ENCODE results near the gene PPP2R3C.
A peak's percentile ranks its signal among the peaks of the same experiment; 100 is the strongest.
"Not testable (repeated sequence)": the region's sequence is repeated elsewhere in the genome, so short reads cannot be mapped to it uniquely, and the experiment has no call there.

Gene PPP2R3C

DNA sequence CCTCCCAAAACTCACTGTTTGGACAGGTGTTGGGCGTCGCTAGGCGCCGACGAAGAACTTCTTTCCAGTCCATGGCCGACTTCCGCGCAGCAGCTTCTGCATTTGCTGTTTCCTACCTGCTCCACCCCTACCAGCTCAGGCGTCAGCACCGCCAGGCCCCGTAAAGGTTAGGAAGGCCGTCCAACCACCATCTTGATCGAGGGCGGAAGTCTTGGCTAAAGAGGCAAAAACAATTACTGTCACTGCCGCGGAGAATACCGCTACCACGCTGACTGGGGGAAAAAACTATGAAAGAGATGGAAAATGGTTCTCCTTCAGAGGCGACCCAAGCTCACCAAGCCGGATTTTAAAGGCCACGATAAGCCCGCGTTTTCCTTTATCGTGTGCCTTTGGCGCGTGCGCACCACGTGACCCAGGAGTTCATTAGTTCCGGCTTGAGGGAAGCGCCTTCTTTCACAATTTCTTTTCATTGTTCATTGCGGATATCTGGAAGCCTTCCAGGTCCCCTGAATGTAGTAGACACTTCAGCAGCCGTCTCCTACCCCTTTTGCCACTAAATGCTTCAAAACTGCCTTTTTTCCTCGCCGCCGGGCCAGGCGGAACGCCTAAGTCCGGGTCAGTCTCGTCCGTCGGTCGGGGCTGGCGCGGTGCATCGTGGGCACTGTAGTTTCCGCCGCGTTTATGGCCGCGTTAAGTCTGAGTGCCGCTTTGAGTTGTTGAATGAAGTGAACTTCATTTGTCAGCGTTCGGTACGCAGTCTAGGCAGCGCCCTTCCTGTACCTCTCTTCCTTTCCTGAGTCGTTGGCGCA lies at the start of gene PPP2R3C, which contains the start of gene PRORP:
PPP2R3C (minus strand) TSS at position 104 of the 809 bp plus-strand sequence; CDS start at position 73, 31 bp downstream.
PRORP (plus strand) TSS at position 666 of the 809 bp plus-strand sequence. CDS start 694 bp downstream, outside the sequence.
- peak; percentile 99 for DNase-seq (ENCODE audit: low spot score)

DNA sequence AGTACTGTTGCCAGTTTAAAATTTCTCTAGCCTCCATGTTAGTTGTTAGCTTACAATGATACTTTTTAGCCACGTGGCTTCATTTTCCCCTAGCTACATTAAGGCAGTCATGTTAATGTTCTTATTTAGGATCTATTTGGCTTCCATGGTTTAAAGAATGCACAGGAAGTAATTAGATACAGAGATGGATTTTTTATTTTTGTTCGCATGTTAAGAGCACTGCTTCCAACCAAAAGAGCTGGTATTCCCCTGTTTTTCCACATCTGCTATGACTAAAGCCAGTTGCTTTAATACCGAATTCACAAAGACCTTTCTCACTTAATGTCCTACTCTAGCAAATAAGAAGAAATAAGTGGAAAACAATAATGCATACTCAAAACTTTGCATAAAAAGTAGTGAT lies 45.7 kb upstream of the PPP2R3C start:
- DNase-seq (ENCODE audit: low spot score) = no peak

DNA sequence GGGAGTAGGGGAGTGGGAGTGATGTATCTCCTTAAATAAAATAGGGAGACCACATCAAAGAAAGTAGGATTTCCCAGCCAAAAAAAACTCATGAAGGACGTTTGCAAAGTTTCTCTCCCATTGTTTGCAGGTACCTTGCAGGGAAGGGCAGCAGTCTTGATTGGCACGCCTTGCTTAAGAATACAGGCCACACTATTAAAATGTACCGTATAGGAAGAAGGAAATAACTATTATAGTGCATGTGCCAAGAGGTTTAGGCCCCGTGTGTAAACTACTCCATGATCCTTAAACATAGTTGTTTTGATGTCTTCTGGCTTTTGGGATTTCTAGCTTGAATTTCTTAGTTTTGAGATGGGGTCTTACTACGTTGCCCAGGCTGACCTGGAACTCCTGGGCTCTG lies 43.1 kb upstream of the PPP2R3C start:
- DNase-seq (ENCODE audit: low spot score) = no peak

DNA sequence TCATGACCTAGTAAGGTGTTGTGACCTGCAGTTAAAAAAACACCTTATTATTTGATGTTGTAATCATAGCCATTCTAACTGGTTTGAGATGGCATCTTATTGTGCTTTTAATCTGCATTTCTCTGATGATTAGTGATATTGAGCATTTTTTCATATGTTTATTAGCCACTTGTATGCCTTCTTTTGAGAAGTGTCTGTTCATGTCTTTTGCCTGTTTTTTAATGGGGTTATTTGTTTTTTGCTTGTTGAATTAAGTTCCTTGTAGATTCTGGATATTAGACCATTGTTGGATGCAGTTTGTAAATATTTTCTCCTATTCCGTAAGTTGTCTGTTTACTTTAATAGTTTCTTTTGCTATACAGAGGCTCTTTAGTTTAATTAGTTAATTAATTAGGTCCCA lies 41.6 kb upstream of the PPP2R3C start:
- no peak for DNase-seq (ENCODE audit: low spot score)

DNA sequence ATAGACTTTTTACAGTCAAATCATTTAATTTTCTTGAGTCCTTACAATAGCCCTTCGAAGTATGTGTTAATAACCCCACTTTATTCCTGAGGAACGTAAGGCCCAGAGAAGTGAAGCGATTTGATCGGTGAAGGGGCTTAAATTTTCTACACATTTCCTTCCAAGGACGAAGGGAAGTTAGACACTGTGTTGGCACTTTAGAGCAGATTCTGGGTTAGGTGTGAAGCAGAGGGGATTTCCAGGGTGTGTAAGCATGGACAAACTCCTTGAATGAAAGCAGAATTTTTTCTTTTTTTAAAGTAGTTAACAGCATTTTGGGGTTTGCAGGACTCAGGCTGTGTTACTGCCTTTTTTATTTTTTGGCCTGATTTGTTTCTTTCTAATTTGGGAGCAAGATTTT lies 39.4 kb upstream of the PPP2R3C start:
- DNase-seq (ENCODE audit: low spot score) = peak; percentile 52

DNA sequence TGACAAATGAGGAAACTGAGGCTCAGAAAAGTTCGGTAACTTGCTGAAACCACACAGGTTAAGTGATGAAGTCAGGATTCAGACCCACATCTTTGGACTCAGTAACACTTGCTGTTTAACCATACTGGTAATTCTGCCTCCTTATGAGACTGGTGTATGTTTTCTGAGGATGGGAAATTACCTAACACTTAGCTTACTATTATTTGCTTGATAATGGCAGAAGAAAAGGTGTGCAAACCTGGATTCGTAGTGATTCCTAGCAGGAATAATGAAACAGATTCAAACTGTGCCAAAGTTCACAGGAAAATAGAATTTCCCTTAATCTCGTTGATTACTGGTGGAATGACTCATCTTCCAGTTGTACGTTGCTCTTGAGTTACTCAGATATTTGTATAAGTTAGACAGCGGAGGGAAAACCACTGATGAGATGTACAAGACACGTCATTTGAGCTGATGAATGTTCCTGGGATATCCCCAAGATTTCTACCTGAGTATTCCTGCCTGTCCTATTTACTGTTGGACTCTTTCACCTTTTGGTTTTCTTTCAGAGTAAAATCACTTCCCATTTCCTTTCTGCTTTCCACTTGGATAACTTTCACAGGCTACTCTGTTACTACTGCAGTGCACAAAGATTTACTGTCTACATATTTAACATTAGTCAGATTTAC lies 38.1 kb upstream of the PPP2R3C start:
- peak; percentile 99 for DNase-seq (ENCODE audit: low spot score)

DNA sequence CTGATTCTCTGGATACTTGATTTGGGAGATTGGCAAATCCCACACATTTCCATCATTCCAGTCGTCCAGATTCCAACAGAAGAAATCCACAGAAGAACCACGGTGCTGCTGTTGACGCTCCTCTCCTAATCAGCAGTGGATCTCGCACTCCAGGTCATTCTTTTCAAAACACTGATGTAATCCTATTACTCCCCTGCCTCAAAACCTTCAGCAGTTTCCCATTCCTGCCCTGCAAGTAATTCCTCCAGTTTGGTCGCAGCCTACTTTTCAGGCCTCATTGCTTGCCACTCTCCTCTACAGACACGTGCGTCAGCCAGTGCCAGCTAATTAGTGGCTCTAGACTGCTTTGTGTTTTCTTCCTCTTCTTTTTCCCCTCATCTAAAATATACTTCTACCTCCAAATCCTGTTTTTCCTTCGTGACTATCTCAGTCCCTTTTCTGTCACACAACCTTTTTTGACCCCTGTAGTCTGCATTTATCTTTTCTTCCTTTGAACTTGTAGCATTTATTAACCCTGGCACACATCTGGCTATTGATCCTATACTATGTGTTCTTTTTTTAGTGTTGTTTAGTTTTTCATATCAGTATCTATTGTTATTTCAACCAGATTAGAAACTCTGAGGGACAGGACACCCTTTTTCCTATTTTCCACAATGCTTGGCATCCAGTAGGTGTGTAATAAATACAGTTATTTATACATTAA lies 37.3 kb upstream of the PPP2R3C start:
- DNase-seq (ENCODE audit: low spot score) = peak; percentile 71

DNA sequence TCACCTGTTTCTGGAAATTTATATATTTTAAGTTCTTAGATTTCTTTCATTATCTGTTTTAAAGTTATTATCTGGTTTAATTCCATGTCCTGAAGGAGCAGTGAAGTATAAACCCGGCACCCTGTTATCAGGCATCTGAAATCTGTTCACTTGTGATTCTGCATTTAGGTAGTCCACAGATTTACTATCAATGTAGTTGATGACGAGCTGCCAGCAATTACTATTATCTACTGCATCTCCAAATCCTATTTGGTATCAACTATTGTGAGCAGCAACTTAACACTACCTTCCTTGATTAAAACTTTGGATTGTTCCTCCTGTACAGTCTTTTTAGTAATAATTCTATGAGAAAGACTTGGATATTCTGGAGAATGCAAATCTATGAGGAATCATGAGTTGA lies 36.7 kb upstream of the PPP2R3C start:
- no peak for DNase-seq (ENCODE audit: low spot score)

DNA sequence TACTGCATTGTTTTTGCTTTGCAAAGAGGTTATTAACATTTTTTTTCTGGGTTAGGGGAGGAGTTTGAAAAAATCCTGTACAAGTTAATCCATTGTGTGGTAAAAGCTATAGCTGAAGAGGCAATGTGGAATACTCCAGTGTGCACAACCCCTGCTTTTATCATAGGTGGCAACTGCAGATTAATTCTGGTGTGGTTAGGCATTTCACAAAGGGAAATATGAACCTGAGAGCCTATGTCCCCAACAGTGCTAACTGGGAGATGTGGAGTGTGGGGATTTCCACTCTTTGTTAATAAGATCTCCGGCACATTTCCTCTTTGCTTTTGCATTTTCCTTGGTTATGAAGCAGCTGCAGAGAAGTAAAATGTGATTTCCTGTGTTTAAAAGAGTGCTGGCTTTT lies 34.2 kb upstream of the PPP2R3C start:
- DNase-seq (ENCODE audit: low spot score) = peak; percentile 62

DNA sequence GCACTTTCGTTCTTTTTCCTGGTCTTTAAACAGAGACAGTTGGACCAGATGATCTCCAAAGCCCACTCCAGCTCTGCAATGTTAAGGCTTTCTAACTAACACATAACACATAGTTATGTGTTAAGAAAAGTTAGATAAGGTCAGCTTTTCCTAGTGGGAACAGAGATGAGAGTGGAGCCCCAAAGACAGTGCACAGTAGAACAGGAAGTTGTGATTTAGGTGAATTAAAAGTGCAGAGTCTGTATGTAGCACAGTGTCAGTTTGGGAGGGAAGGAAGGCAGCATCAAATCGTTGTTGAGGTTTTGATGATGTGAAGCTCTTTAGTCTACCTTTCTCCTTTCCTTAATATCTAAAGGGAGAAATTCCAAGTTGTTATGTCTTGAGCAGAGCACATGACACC lies 32.2 kb upstream of the PPP2R3C start:
- no peak for DNase-seq (ENCODE audit: low spot score)

DNA sequence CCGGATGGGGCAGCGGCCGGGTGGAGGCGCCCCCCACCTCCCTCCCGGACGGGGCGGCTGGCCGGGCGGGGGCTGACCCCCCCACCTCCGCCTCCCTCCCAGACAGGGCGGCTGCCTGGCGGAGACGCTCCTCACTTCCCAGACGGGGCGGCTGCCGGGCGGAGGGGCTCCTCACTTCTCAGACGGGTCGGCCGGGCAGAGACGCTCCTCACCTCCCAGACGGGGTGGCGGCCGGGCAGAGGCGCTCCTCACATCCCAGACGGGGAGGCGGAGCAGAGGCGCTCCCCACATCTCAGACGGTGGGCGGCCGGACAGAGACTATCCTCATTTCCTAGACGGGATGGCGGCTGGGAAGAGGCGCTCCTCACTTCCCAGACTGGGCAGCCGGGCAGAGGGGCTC lies 30.7 kb upstream of the PPP2R3C start:
- DNase-seq (ENCODE audit: low spot score) = not testable (repeated sequence)

DNA sequence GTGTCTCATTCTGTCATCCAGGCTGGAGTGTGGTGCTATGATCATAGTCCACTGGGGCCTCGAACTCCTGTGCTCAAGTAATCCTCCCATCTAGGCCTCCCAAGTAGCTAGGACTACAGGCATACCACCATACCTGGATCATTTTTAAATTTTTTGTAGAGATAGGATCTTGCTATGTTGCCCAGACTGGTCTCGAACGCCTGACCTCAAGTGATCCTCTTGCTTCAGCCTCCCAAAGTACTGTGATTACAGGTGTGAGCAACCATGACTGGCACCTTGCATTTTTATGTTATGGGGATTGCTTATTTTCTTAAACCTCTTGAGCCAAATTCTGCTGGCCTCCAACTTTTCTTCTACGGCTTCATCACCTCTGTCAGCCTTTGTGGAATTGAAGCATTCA lies 27.4 kb upstream of the PPP2R3C start:
- no peak for DNase-seq (ENCODE audit: low spot score)

DNA sequence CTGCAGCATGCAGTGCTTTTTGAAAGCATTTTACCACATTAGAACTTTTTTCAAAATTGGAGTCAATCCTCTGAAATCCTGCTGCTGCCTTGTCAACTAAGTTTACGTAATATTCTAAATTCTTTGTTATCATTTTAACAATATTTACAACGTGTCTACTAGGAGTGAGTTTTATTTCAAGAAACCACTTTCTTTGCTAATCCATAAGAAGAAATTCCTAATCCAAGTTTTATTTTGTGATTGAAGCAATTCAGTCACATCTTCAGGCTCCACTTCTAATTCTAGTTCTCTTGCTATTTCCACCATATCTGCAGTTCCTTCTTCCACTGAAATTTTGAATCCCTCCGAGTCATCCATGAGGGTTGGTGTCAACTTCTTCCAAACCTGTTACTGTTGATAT lies 25.9 kb upstream of the PPP2R3C start:
- no peak for DNase-seq (ENCODE audit: low spot score)

DNA sequence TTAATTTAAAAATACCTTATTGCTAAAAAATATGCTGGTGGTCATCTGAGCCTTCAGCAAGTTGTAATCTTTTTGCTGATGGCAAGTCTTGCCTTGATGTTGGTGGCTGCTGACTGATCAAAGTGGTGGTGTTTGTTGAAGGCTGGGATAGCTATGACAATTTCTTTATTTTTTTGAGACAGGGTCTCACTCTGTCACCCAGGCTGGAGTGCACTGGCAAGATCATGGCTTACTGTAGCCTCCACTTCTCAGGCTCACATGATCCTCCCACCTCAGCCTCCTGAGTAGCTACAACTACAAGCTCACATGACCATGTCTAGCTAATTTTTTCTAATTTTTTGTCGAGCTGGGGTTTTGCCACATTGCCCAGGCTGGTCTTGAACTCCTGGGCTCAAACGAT lies 25.4 kb upstream of the PPP2R3C start:
- DNase-seq (ENCODE audit: low spot score) = no peak

DNA sequence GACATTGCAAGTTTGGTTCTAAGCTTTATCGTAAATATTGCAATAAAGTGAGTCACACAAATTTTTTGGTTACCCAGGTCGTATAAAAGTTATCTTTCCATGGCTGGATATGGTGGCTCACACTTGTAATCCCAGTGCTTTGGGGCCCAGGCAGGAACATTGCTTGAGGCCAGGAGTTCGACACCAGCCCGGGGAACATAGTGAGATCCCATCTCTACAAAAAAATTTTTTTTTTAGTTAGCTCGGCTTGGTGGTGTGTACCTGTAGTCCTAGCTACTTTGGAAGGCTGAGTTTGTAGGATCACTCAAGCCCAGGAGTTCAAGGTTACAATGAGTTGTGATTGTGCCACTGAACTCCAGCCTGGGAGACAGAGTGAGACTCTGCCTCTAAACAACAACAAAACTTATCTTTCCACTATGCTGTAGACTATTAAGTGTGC lies 24.9 kb upstream of the PPP2R3C start:
- DNase-seq (ENCODE audit: low spot score) = no peak

DNA sequence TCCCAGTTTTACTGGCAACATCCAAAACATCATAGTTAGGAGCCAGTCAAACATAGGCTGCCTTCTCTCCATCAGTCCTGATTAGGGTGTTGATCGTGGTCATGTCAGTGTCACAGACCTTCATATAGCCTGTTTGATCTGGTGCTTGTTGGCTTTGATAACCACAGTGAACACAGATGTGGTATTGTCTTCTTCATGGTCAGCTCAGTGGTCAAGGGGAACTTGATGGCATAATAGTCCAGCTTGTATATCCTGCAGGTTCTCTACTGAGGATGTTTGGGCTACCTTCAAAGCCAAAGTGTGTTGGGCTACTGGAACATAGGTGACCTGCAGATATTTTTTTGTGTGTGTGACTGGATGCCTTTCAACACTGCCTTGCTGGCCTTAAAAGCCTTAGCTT lies 22.2 kb upstream of the PPP2R3C start:
- DNase-seq (ENCODE audit: low spot score) = no peak

DNA sequence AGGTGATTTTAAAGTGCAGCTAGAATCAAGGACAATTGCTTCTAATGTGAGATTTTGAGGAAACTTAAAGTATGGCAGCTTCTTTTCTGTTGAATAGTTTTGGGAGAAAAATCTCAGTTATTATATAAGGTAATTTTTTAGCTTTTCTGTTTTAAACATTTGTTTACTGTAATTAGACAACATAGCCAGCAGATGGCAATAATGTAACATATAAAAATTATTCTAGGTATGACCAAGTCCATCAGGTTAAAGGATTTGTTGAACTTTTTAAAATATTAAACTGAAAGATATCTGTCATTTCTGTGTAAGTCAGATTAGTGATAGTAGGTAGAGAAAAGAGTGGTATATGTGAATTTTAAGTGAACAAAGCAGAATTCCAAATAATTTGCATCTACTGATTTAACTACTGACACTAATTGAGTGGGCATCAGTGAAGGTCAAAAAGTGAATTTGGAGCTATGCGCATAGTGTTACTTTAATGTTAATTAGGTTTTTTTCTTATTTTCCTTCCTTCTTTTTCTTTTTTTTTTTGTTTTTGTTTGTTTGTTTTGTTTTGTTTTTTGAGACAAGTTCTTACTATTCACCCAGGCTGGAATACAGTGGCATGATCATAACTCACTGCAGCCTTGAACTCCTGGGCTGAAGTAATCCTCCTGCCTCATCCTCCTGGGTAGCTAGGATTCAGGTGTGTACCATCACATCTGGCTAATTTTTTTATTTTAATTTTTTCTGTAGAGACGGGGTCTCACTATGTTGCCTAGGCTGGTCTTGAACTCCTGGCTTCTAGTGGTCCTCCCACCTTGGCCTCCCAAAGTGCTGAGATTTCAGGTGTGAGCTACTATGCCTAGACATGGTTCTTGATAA lies 19.2 kb upstream of the PPP2R3C start:
- DNase-seq (ENCODE audit: low spot score) = peak; percentile 47

DNA sequence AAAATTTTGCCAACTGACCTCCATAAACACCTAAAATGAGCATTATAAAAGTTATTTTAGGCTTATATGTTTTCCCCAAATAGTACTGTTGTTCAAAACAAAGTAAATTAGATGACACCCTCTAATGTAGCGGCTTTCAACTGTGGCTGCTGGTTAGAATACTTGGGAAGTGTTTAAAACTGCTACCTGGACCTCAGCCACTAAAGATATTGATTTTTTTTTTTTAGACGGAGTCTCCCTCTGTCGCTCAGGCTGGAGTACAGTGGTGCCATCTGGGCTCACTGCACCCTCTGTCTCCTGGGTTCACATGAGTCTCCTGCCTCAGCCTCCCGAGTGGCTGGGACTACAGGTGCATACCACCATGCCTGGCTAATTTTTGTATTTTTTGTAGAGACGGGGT lies 16.8 kb upstream of the PPP2R3C start:
- no peak for DNase-seq (ENCODE audit: low spot score)

DNA sequence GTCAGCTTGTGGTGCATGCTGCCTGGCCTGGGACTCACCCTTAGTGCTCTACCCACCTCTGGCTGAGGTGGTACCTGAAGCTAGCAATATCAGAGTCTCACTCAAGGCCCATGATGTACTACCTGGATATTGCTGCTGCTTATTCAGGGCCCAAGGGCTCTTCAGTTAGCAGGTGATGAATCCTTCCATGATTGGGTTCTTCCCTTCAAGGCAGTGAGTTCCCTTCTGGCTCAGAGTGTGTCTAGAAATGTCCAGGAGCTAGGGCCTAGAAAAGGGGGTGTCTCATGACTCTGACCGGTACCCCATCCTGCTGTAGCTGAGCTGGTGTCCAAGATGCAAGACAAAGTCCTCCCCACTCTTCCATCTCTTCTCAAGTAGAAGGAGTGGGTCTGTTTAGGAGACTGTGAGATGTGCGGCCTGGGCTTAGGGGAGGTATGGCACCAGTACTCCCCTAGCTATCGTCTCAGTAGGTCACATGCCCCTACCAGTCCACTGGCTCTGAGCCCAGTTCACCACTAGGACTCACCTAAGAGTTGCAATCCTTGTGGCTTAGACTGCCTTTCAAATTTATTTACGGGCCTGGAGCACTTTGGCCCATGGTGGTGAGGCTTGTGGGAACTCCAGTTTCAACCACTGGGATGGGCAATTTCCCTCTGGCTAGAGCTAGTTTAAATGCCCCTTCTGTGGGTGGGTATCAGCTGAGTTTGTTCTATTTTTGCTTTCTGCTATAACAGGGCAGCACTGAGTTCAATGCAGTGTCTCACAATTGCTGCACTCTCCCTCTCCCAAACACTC lies 12.7 kb upstream of the PPP2R3C start:
- DNase-seq (ENCODE audit: low spot score) = no peak

DNA sequence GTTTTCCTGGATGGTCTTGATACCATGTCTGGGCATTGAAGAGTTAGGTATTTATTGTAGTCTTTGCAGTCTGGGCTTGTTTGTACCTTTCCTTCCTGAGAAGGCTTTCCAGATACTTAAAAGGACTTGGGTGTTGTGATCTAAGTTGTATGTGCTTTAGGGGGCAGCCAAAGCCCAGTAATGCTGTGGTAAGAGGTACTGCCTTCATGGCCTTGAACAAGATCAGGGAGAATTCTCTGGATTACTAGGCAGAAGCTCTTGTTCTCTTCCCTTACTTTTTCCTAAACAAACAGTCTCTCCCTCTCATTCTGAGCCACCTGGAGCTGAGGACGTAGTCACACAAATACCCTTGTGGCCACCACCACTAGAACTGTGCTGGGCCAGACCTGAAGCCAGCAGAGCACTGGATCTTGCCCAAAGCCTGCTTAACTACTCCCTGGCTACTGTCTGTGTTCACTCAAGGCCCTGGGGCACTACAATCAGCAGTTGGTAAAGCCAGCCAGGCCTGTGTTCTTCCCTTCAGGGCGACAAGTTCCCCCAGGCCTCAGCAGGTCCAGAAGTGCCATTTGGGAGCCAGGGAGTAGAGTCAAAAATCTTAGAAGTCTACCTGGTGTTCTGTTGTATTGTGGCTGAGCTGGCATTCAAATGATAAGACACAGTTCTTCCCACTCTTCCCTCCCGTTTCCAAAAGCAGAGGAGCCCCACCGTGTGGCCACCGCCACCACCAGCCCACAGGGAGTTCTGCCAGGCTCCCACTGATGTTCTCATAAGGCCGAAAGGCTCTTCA lies 11.9 kb upstream of the PPP2R3C start:
- DNase-seq (ENCODE audit: low spot score) = no peak

All from kidney tubule cell (primary cell).